ENCODE results near the gene SHANK2. TPM values are rescaled to one million over a fixed set of nuclear protein-coding genes. Genes with fewer than 3 reads are reported as not detected.

The SHANK2 gene
- total RNA-seq, 1 experiment from 2014 or later: not detected

DNA sequence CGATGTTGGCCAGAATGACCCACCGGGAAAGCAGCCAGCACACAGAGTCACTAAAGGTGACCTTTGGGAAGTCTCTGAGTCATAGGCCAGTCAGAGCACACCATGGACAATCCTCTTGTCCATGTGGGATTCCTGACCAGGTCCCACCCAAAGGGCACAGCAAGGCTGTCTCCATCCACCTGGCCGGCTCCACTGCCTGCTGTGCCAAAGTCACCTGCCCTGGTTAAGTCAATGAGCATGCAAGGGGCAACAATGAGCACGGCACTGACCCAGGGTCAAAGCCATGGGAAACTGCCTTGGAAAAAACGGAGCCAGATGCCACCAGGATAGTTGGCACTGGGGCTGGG lies 49.8 kb downstream of the SHANK2 start:
- DNase-seq (ENCODE audit: low read depth): no peak

Other genes with a start within 250 kb of the SHANK2 start
- gene DHCR7, start 195.8 kb upstream of the SHANK2 start, total RNA-seq (2014; rRNA removed; shearing (Covaris generic)): 99.2 and 123 TPM in 2 replicates
- 21.1 and 23.8 TPM in 2 replicates for gene NADSYN1, start 200.6 kb upstream of the SHANK2 start, total RNA-seq (2014; rRNA removed; shearing (Covaris generic))